NCI-H1694 treated with DMSO at 0.1 percent for 48 hours (cell line): ENCODE results near the gene MYO1H.
"Not testable (repeated sequence)": the region's sequence is repeated elsewhere in the genome, so short reads cannot be mapped to it uniquely, and the experiment has no call there.

ENCODE experiments used
- DNase-seq: peaks from one replicate; lab custom pipeline; 2025; lab: John Stamatoyannopoulos, UW

MYO1H gene

GRCh38 chr12:109346920-109347319 is 780 bp upstream of the MYO1H start:
- no peak for DNase-seq

- no peak for DNase-seq
Observed at GRCh38 chr12:109352184-109352583, 4.5 kb downstream of the MYO1H start.

DNA sequence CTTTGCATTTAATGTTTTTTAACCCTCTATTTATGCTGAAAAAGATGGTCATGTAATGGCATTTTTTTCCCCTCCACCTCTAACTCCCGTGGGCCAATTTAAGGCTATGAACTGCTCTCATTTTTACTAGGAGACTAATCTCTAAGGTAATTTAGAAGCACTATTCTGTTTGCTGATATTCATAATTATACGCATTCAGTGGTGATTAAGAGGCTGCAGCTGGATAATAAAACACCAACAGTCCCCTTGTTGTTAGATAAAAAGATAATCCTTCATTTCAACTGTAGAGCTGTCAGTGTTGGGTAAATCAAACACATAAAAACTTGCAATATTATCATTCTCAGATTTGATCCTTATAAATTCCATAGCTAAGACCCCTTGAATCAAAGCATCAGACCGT is 8.9 kb downstream of the MYO1H start:
- no peak for DNase-seq

- DNase-seq: no peak
Observed at GRCh38 chr12:109357032-109357431, 9.3 kb downstream of the MYO1H start.

- DNase-seq: no peak
Observed at GRCh38 chr12:109358154-109358869, 10.6 kb downstream of the MYO1H start.

GRCh38 chr12:109359131-109359690 is 11.5 kb downstream of the MYO1H start:
- DNase-seq: no peak

DNA sequence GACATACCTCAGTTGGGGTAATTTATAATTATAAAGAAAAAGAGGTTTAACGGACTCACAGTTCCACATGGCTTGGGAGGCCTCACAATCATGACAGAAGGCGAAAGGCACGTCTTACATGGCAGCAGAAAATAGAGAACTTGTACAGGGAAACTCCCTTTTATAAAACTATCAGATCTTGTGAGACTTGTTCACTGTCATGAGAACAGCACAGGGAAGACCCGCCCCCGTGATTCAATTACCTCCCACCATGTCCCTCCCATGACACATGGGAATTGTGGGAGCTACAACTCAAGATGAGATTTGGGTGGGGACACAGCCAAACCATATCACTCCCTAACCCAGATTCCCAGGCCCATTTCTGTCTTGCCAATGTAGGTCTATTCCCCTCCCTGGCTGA is 22.1 kb downstream of the MYO1H start:
- DNase-seq: no peak

- no peak for DNase-seq
Observed at GRCh38 chr12:109377139-109377685, 29.5 kb downstream of the MYO1H start.

DNA sequence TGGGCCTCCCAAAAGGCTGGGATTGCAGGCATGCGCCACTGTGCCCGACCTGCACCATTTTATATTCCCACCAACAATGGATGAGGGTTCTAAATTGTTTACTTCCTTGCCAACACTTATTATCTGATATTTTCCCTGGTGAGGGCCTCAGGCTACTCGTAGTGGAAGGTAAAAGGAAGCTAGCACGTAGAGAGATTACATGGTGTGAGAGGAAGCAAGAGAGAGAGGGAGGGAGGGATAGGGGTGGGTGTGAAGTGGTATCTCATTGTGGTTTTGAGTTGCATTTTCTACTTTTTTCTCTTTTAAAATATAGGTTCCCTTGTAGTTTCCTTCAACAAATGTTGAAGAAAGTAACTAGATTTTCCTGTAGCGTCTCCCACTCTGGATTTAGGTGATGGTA is 30.9 kb downstream of the MYO1H start:
- DNase-seq: no peak

DNA sequence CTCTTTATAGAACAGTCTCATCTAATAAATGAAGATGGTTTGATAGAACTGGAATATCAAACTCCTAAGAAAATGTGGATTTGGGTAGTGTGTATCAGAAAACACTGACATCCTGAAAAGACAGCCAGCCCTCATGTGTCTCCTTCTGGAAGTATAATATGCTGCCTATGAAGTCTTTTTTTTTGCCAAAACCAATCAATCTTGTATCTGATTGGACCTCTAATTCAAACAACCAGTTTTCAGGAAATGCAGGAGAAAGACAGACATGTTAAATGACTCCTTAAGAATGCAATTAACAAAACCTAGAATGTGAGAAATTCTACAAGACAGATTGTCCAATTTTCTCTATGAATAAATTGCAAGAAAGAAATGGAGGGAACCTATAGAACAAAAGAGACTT is 34.3 kb downstream of the MYO1H start:
- DNase-seq: no peak

DNA sequence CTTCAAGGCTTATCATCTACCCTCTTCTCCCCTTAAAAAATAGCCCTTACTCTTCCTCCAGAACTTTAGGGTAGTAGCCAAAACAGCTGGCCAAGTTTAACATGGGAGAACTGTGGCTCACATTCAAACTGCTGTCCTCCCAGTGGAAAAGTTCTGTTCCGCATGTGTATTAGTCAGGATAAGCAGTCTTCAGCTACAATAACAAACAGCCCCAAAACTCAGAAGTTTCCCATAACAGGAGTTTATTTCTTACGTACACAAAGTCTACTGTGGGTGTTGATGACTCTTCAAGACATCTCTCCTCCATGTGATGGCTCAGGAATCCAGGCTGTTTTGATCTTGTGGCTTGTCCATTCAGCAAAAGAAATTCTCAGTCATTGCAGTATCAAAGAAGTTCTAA is 35.5 kb downstream of the MYO1H start:
- DNase-seq: no peak

GRCh38 chr12:109385339-109386058 is 37.8 kb downstream of the MYO1H start:
- DNase-seq: peak; percentile 64

GRCh38 chr12:109386059-109386433 is 38.3 kb downstream of the MYO1H start:
- no peak for DNase-seq

- DNase-seq: peak; percentile 60
Observed at GRCh38 chr12:109387425-109388166, 39.9 kb downstream of the MYO1H start.

DNA sequence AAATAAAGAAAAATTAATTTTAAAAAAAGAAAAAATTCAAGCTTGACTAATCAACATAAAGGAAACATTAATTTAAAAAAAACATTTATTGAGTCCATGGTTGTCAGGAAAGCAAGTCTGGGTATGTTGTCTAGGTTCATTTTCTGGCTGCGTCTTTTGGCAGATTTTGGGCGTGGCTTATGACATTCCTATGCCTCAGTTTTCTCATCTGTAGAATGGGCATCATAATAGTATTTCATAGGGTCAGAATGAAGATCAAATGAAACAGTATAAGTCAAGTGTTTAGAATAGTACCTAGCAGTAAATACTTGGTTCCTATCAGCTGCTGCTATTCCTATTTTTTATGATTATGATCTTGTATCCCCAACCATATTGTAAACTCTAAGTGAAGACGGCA is 40.5 kb downstream of the MYO1H start:
- no peak for DNase-seq

DNA sequence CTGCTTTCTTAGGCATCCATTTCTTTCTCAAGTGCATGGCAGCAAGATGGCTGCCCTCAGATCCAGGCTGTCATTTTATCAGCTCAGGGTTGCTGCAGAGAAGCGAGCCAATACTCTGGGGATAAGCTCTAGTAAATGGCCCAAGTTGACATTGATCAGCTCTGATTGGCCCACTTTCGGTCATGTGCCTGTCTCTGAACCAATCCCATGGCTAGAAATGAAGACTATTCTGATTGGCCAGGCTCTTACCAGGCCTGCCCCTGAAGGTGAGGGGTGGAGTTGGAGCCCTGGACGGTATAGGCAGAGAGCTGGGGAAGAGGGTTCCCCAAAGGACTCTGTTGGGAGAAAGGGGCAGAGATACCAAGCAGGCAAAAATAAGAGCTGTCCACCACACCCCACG is 41.4 kb downstream of the MYO1H start:
- no peak for DNase-seq

GRCh38 chr12:109393437-109394345 is 46.0 kb downstream of the MYO1H start:
- peak; percentile 41 for DNase-seq

- DNase-seq: no peak
Observed at GRCh38 chr12:109394891-109395290, 47.2 kb downstream of the MYO1H start.

- DNase-seq: not testable (repeated sequence)
Observed at GRCh38 chr12:109404841-109405240, 57.1 kb downstream of the MYO1H start.

GRCh38 chr12:109406147-109406546 is 58.4 kb downstream of the MYO1H start:
- DNase-seq: not testable (repeated sequence)

- peak; percentile 45 for DNase-seq
Observed at GRCh38 chr12:109418848-109419480, 71.3 kb downstream of the MYO1H start.
